Mesendoderm (in vitro differentiated cells): Measurements from ENCODE around the gene UBE2Q2.

Experiments
- DNase-seq: peaks from one replicate; pipeline ENCODE4 v3.0.0; 2013
- H2AK5ac ChIP-seq: 2 replicates; pipeline ENCODE4 v1.6.1; 2013; ENCODE audit warnings: low read length, inconsistent platforms
- H2BK120ac ChIP-seq: 2 replicates; pipeline ENCODE4 v1.6.1; 2013; ENCODE audit warnings: low read depth, mild to moderate bottlenecking, low read length, moderate library complexity, mixed read lengths
- H2BK15ac ChIP-seq: replicated peaks from 2 replicates; pipeline ENCODE4 v1.6.1; 2013; ENCODE audit warnings: low read depth, mild to moderate bottlenecking, moderate library complexity
- H2BK5ac ChIP-seq: 2 replicates; pipeline ENCODE4 v1.6.1; 2013; ENCODE audit warnings: low read length, inconsistent platforms
- H3K18ac ChIP-seq: 2 replicates; pipeline ENCODE4 v1.6.1; 2013; ENCODE audit warnings: mild to moderate bottlenecking, low read length, mixed read lengths
- H3K23ac ChIP-seq: one replicate; pipeline ENCODE4 v1.6.1; 2013; ENCODE audit warnings: low read length
- H3K27ac ChIP-seq: 2 replicates; pipeline ENCODE4 v1.5.1; 2013; ENCODE audit warnings: low read depth, mild to moderate bottlenecking, inconsistent platforms, low read length, moderate library complexity
- H3K27me3 ChIP-seq: 2 replicates; pipeline ENCODE4 v1.6.1; 2013; ENCODE audit warnings: low read length, control low read depth, mild to moderate bottlenecking, inconsistent platforms; ENCODE audit not compliant: insufficient read depth, poor library complexity
- H3K36me3 ChIP-seq: 2 replicates; pipeline ENCODE4 v1.6.1; 2013; ENCODE audit warnings: low read length, inconsistent platforms; ENCODE audit not compliant: control insufficient read depth, insufficient read depth
- H3K4ac ChIP-seq: one replicate; pipeline ENCODE4 v1.6.1; 2013; ENCODE audit warnings: low read depth, mild to moderate bottlenecking, low read length, moderate library complexity
- H3K4me1 ChIP-seq: 2 replicates; pipeline ENCODE4 v1.6.1; 2013; ENCODE audit warnings: low read depth, low read length, inconsistent platforms; ENCODE audit not compliant: control insufficient read depth
- H3K4me2 ChIP-seq: 2 replicates; pipeline ENCODE4 v1.6.1; 2013; ENCODE audit warnings: low read length
- H3K4me3 ChIP-seq: 2 replicates; pipeline ENCODE4 v1.5.1; 2013; ENCODE audit warnings: mild to moderate bottlenecking, low read length
- H3K56ac ChIP-seq: one replicate; pipeline ENCODE4 v1.6.1; 2013; ENCODE audit warnings: low read length
- H3K79me1 ChIP-seq: 2 replicates; pipeline ENCODE4 v1.6.1; 2013; ENCODE audit warnings: low read length, inconsistent platforms
- H3K79me2 ChIP-seq: 2 replicates; pipeline ENCODE4 v1.6.1; 2013; ENCODE audit warnings: mild to moderate bottlenecking, low read length; ENCODE audit not compliant: control insufficient read depth, insufficient read depth
- H3K9ac ChIP-seq: 2 replicates; pipeline ENCODE4 v1.6.1; 2013; ENCODE audit warnings: low read length, inconsistent platforms
- H4K5ac ChIP-seq: one replicate; pipeline ENCODE4 v1.6.1; 2013; ENCODE audit warnings: low read length
- H4K8ac ChIP-seq: one replicate; pipeline ENCODE4 v1.6.1; 2013; ENCODE audit warnings: low read depth, mild to moderate bottlenecking, control low read depth, low read length, moderate library complexity
- WGBS: extraction: QIAGEN DNeasy Blood & Tissue Kit; methylation state at CpG from one replicate; pipeline ENCODE4 v1.1.7; 2013; ENCODE audit warnings: low lambda C conversion rate, missing lambda C conversion rate; ENCODE audit not compliant: insufficient coverage; ENCODE audit errors: extremely low coverage; 5-methylcytosine and 5-hydroxymethylcytosine counted together

UBE2Q2 gene

DNA sequence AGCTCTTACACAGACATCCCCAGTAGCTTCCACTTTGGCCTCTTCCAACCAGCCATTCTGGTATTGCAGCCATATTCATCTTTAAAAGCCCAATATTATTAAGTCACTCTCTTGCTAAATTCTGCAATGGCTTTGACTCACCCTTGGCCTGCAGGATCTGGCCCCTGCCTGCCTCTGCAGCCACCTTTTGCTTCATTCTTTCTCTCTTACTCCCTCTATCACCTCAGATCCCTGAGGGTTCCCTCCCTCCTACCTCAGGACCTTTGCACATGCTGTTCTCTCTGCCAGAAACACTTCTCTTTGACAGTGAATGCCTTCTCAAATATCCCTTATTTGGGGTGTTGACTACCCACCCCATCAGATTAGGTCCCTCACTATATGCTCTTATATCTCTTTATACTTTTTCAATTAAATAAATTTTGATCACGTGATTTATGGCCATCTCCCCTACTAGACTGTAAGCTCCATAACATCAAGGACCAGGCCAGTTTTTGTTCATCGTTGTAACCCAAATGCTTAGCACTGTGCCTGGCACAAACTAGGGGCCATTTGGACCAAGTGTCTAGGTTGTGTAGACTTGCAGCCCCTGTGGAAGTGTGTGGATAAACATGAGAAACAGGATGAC, 32.3 kb upstream of the UBE2Q2 start:
- H3K4me2 ChIP-seq = no peak overlapping the region
- H3K4ac ChIP-seq = no peak overlapping the region

DNA sequence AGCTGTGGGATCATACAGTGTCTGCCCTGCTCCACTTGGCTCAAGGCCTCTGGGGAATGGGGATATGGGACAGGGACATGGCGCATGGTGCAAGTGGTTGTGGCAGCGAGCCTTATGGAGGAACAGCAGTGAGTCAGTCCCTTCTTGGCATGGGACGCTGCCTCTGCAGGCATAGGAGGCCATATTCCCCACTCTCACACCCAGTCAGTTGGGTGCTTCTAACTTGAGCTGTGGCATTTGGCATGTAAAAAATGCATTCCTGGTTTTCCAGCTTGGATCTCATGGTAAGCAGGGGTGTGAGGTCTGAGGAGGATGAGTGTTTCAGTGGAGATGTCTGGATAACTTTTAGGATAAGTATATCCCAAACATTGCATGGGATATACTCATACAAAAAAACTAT, 31.6 kb upstream of the UBE2Q2 start:
- no peak overlapping the region for H3K4me2 ChIP-seq
- no peak overlapping the region for H3K23ac ChIP-seq
- H2BK5ac ChIP-seq = no peak overlapping the region
- DNase-seq = no peak
- no peaks in the 10 kb centered on the region for H3K79me1 ChIP-seq
- H3K18ac ChIP-seq = no peak overlapping the region
- no peak overlapping the region for H2BK15ac ChIP-seq
- H3K79me2 ChIP-seq = no peaks in the 10 kb centered on the region
- no peak overlapping the region for H3K27ac ChIP-seq
- H3K36me3 ChIP-seq = no peaks in the 10 kb centered on the region
- no CpG with 5 or more reads among the region's 3 CpGs for WGBS
- H2BK120ac ChIP-seq = no peak overlapping the region
- no peak overlapping the region for H4K8ac ChIP-seq
- H3K4ac ChIP-seq = no peak overlapping the region
- H3K9ac ChIP-seq = no peak overlapping the region
- no peak overlapping the region for H4K5ac ChIP-seq
- H3K27me3 ChIP-seq = no peaks in the 10 kb centered on the region
- H3K56ac ChIP-seq = no peak overlapping the region
- H2AK5ac ChIP-seq = no peak overlapping the region
- no peaks in the 10 kb centered on the region for H3K4me1 ChIP-seq
- H3K4me3 ChIP-seq = no peak overlapping the region

More for the DNA sequence above, 32.3 kb upstream of the UBE2Q2 start:
- H3K23ac ChIP-seq = peak overlapping the region; percentile 30
- no CpG with 5 or more reads among the region's 2 CpGs for WGBS
- no peaks in the 10 kb centered on the region for H3K79me2 ChIP-seq
- H3K56ac ChIP-seq = no peak overlapping the region
- H2BK15ac ChIP-seq = no peak overlapping the region
- H3K18ac ChIP-seq = no peak overlapping the region
- no peak overlapping the region for H2BK120ac ChIP-seq
- H3K9ac ChIP-seq = no peak overlapping the region
- no peak overlapping the region for H4K8ac ChIP-seq
- H2AK5ac ChIP-seq = no peak overlapping the region
- H4K5ac ChIP-seq = no peak overlapping the region
- no peaks in the 10 kb centered on the region for H3K79me1 ChIP-seq
- H3K4me1 ChIP-seq = no peaks in the 10 kb centered on the region
- no peak overlapping the region for H2BK5ac ChIP-seq
- DNase-seq = no peak
- H3K27ac ChIP-seq = no peak overlapping the region
- no peaks in the 10 kb centered on the region for H3K27me3 ChIP-seq
- H3K36me3 ChIP-seq = no peaks in the 10 kb centered on the region
- H3K4me3 ChIP-seq = no peak overlapping the region

DNA sequence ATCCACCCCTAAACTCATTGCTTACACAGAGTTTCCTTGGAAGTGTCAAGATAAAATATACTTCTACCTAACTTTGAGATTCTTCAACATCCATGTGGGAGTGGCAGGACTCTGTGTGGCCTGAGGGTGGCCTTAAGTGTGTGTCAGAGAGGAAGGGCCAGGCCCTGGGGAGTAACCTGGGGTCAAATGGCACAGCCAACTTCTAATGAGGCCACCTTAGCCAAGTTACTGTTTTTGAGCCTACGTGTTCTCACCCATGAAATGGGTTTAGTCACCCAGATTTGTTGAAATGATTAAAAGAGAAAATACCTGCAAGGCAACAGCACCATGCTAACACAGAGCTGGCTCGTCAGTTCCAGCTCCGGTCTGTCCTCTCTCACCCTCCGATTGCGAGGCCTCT, 28.5 kb upstream of the UBE2Q2 start:
- H3K56ac ChIP-seq = no peak overlapping the region
- H3K9ac ChIP-seq = no peak overlapping the region
- no peak overlapping the region for H2BK120ac ChIP-seq
- H2BK15ac ChIP-seq = no peak overlapping the region
- no peak overlapping the region for H2AK5ac ChIP-seq
- no CpG with 5 or more reads among the region's 5 CpGs for WGBS
- no peak overlapping the region for H3K4me2 ChIP-seq
- H3K18ac ChIP-seq = no peak overlapping the region
- no peak overlapping the region for H4K5ac ChIP-seq
- H3K27me3 ChIP-seq = no peaks in the 10 kb centered on the region
- H3K4ac ChIP-seq = no peak overlapping the region
- no peak overlapping the region for H3K23ac ChIP-seq
- no peak overlapping the region for H3K27ac ChIP-seq
- no peak overlapping the region for H4K8ac ChIP-seq
- no peaks in the 10 kb centered on the region for H3K4me1 ChIP-seq
- H3K79me1 ChIP-seq = no peaks in the 10 kb centered on the region
- no peaks in the 10 kb centered on the region for H3K79me2 ChIP-seq
- H3K4me3 ChIP-seq = no peak overlapping the region
- DNase-seq = no peak
- no peaks in the 10 kb centered on the region for H3K36me3 ChIP-seq
- H2BK5ac ChIP-seq = no peak overlapping the region

DNA sequence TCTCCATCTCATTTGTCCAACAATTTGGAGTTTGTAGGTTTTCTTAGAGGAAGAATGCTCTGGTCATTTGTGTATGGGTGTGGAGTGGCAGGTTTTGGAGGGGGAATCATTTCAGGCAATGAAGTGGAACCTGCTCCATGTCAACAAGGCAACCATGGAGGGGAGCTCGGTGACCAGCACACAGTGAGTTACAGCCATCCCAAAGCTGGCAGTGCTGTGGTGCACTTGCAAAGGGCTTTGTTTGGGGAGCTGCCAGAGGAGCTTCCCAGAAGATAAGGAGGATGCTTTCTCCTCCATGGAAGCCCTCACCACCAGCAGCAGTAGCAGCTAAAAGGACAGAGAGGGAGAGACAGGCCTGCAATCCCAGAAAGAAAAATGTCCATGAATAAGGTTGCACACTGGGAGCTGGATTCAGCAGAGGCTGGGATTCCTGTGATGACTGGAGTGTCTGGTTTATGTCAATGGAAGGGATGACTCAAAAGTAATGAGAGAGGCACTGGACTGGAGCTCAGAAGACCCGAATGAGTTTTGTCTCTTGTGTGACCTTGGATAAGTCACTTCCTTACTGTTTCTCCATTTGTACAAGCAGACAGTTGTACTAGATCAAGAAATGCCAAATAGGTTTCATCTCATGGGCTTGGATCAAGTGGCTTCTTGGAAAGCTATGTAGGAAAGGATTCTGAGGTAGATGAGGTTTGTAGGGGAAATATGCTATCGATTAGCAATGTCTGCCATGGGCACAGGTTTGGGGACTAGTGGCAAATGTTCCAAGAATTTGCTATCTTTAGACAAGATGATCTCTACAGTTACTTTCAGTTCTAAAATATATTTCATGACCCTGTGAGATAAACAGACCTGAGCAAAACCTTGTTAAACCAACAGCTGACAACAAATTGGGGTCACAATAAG, 27.2 kb upstream of the UBE2Q2 start:
- Histone ChIP-seq H3K4me3 (no peak overlapping the region), H3K79me1 (no peaks in the 10 kb centered on the region), H4K5ac (no peak overlapping the region), H3K4ac (no peak overlapping the region), H3K79me2 (no peaks in the 10 kb centered on the region), H2BK5ac (no peak overlapping the region), H3K4me1 (no peaks in the 10 kb centered on the region), H3K27ac (no peak overlapping the region), H3K18ac (no peak overlapping the region), H3K27me3 (no peaks in the 10 kb centered on the region), H3K23ac (no peak overlapping the region), H2BK120ac (no peak overlapping the region), H3K4me2 (no peak overlapping the region), H4K8ac (no peak overlapping the region), H3K56ac (no peak overlapping the region), H3K36me3 (no peaks in the 10 kb centered on the region), H2BK15ac (no peak overlapping the region), H2AK5ac (no peak overlapping the region), H3K9ac (no peak overlapping the region)
- WGBS = no CpG with 5 or more reads among the region's 3 CpGs
- no peak for DNase-seq

DNA sequence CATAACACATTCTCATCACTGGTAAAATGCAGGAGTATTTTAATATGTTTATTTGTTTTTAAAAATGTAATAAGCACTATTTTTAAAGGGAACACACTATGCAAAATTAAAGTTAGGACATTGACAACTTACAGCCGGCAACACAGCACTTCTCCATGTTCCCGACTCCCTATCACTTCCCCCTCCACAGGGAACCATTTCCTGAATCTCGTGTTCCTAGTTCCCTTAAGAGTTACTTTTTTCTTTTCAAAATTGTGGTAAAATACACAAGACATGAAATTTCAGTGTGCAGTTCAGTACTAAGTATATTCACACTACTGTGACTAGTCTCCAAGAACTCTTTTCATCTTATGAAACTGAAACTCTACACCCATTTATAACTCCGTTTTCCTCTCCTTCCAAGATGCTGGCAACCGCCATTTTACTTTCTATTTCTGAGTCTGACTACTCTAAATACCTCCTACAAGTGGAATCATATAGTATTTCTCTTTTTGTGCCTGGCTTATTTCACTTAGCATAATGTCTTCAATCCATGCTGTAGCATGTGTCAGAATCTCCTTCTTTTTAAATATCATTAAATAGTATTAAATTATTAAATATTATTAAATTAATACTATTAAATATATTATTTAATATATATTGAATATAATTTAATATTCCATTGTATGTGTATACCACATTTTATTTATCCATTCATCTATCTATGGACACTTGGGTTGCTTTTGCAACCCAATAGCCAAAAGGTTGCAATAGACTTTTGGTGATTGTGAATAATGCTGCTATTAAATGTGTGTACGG, 25.9 kb upstream of the UBE2Q2 start:
- Histone ChIP-seq H3K4ac (no peak overlapping the region), H4K5ac (no peak overlapping the region), H2AK5ac (no peak overlapping the region), H3K36me3 (no peaks in the 10 kb centered on the region), H2BK120ac (no peak overlapping the region), H4K8ac (no peak overlapping the region), H3K56ac (no peak overlapping the region), H2BK5ac (no peak overlapping the region), H3K79me1 (no peaks in the 10 kb centered on the region), H3K9ac (no peak overlapping the region), H3K27me3 (no peaks in the 10 kb centered on the region), H3K23ac (no peak overlapping the region), H3K4me1 (no peaks in the 10 kb centered on the region), H3K4me3 (no peak overlapping the region), H3K27ac (no peak overlapping the region), H3K4me2 (no peak overlapping the region), H2BK15ac (no peak overlapping the region), H3K79me2 (no peaks in the 10 kb centered on the region), H3K18ac (no peak overlapping the region)
- DNase-seq = no peak
- WGBS = no CpG with 5 or more reads among the region's 6 CpGs
